HepG2 (cell line): Measurements from ENCODE around the gene SMIM14. TPM values are rescaled to one million over a fixed set of nuclear protein-coding genes. Genes with fewer than 3 reads are reported as not detected.

ENCODE experiments used
- CEBPG ChIP-seq: IDR thresholded peaks from 2 replicates; pipeline ENCODE4 v1.6.1; 2016
- CREM ChIP-seq, 2 experiments: sonication (generic) in 1 of 2; formaldehyde crosslinking in 1 of 2; IDR thresholded peaks; 2 replicates each; pipeline versions ENCODE4 v1.4.0 to v1.6.1; 2016 to 2020; ENCODE audit warnings: antibody characterized with exemption in 1 of 2, mild to moderate bottlenecking in 1 of 2, missing genetic modification reagents in 1 of 2
- HNF4G ChIP-seq, 2 experiments: sonication (generic) in 1 of 2; formaldehyde crosslinking in 1 of 2; IDR thresholded peaks; 2 replicates each; pipeline versions ENCODE4 v1.4.0 to v1.6.1; 2011 to 2020; ENCODE audit warnings: borderline replicate concordance in 2 of 2, low read depth in 2 of 2, mild to moderate bottlenecking in 2 of 2, low read length in 1 of 2, missing genetic modification reagents in 1 of 2, moderate library complexity in 1 of 2
- MAFG ChIP-seq: sonication (generic); formaldehyde crosslinking; IDR thresholded peaks from 2 replicates; pipeline ENCODE4 v1.5.1; 2020; ENCODE audit warnings: mild to moderate bottlenecking, missing genetic modification reagents
- MAZ ChIP-seq, 2 experiments: sonication (generic) in 1 of 2; formaldehyde crosslinking in 1 of 2; IDR thresholded peaks; 2 replicates each; pipeline versions ENCODE4 v1.5.0 to v1.6.1; 2012 to 2020; ENCODE audit warnings: low read depth in 2 of 2, mild to moderate bottlenecking in 2 of 2, borderline replicate concordance in 1 of 2, improper control_type of control experiment in 1 of 2, low read length in 1 of 2, missing genetic modification reagents in 1 of 2, moderate library complexity in 1 of 2
- MNT ChIP-seq: fragments of 450-650 bp; IDR thresholded peaks from 2 replicates; pipeline ENCODE4 v1.6.1; 2016
- RNF219 ChIP-seq: sonication (generic); formaldehyde crosslinking; IDR thresholded peaks from 2 replicates; pipeline ENCODE4 v1.5.0; 2020; ENCODE audit warnings: mild to moderate bottlenecking, missing genetic modification reagents
- STAT6 ChIP-seq: sonication (generic); formaldehyde crosslinking; IDR thresholded peaks from 2 replicates; pipeline ENCODE4 v1.4.0; 2020; ENCODE audit warnings: missing genetic modification reagents, mild to moderate bottlenecking, borderline replicate concordance
- THRA ChIP-seq: sonication (generic); formaldehyde crosslinking; IDR thresholded peaks from 2 replicates; pipeline ENCODE4 v1.4.0; 2020; ENCODE audit warnings: missing genetic modification reagents, borderline replicate concordance
- ZMYM3 ChIP-seq: sonication (generic); formaldehyde crosslinking; IDR thresholded peaks from 2 replicates; pipeline ENCODE4 v1.5.1; 2020; ENCODE audit warnings: mild to moderate bottlenecking, missing genetic modification reagents
- ZNF101 ChIP-seq: sonication (generic); formaldehyde crosslinking; IDR thresholded peaks from 2 replicates; pipeline ENCODE4 v1.4.0; 2020; ENCODE audit warnings: mild to moderate bottlenecking, low read depth, missing genetic modification reagents, borderline replicate concordance
- ZNF136 ChIP-seq: sonication (generic); formaldehyde crosslinking; IDR thresholded peaks from 2 replicates; pipeline ENCODE4 v1.8.1; 2022; ENCODE audit warnings: low read depth, mild to moderate bottlenecking, moderate library complexity, missing genetic modification reagents
- ZNF484 ChIP-seq: sonication (generic); formaldehyde crosslinking; IDR thresholded peaks from 2 replicates; pipeline ENCODE4 v1.5.1; 2020; ENCODE audit warnings: mild to moderate bottlenecking, low read depth, missing genetic modification reagents, borderline replicate concordance
- ZNF546 ChIP-seq: sonication (generic); formaldehyde crosslinking; conservative IDR thresholded peaks from 2 replicates; pipeline ENCODE4 v1.8.1; 2023; ENCODE audit warnings: mild to moderate bottlenecking, missing genetic modification reagents
- ZNF580 ChIP-seq: IDR thresholded peaks from 2 replicates; pipeline ENCODE4 v1.6.1; 2016; ENCODE audit warnings: low read depth, borderline replicate concordance
- ZNF639 ChIP-seq: conservative IDR thresholded peaks from 2 replicates; pipeline ENCODE4 v1.6.1; 2018; ENCODE audit warnings: missing genetic modification reagents
- polyA plus RNA-seq, 8 experiments: library from polyadenylated mRNA; depleted of rRNA in 3 of 8; stranded (reverse) in 7 of 8; unstranded in 1 of 8; fragments of >200 nt; fragmentation: Illumina TruSeq in 4 of 8; extraction: Trizol in 4 of 8; gene quantifications; 2 replicates each; pipeline versions ENCODE4 v1.2.1 to v1.2.3, GENCODE V29; 2011 to 2016; ENCODE audit warnings: low read depth in 4 of 8, missing spikeins in 1 of 8, mixed read lengths in 1 of 8; ENCODE audit not compliant: insufficient read depth in 1 of 8
- total RNA-seq, 5 experiments: library from RNA; depleted of rRNA; stranded (reverse); fragments of >200 nt; fragmentation: Illumina TruSeq; extraction: Trizol; gene quantifications; 2 replicates each; pipeline ENCODE4 v1.2.3, GENCODE V29; 2016; ENCODE audit warnings: low read depth in 1 of 5

The SMIM14 gene
- total and polyA plus RNA-seq, 2 of the 13 experiments (the other 11 are each of a cell fraction or from before 2014, with no cell fraction given): 16.3 to 28.1 TPM

- TF ChIP-seq THRA (CRISPR knock-in tag) (peak; percentile 45), MAFG (CRISPR knock-in tag) (0 out of 2 replicates have a peak, but pooled peaks have one; percentile 29), ZNF546 (CRISPR knock-in tag) (peak; percentile 55), RNF219 (CRISPR knock-in tag) (peak; percentile 88), ZNF580 (CRISPR knock-in tag) (peak; percentile 94), ZNF484 (CRISPR knock-in tag) (no peak), ZNF136 (CRISPR knock-in tag) (peak; percentile 99), ZNF101 (no peak), STAT6 (CRISPR knock-in tag) (0 out of 2 replicates have a peak, but pooled peaks have one; percentile 18), CREM (IDR thresholded peaks at IDR 0.05) (peak; percentile 51), CREM (CRISPR knock-in tag; IDR thresholded peaks at IDR 0.05) (peak; percentile 34; the same call in 1 of the 2 replicates), ZNF639 (CRISPR knock-in tag) (peak; percentile 81; the same call in 1 of the 2 replicates), MAZ (IDR thresholded peaks at IDR 0.05; ENCODE audit: borderline replicate concordance, low read depth, low read length) (peak; percentile 77; the same call in 1 of the 2 replicates), MAZ (CRISPR knock-in tag; IDR thresholded peaks at IDR 0.05; ENCODE audit: low read depth) (peak; percentile 94), ZMYM3 (peak; percentile 53; the same call in 1 of the 2 replicates), MNT (peak; percentile 60), CEBPG (CRISPR knock-in tag) (no peak), HNF4G (IDR thresholded peaks at IDR 0.05; ENCODE audit: borderline replicate concordance, low read depth, low read length) (peak; percentile 80; the same call in 1 of the 2 replicates), HNF4G (CRISPR knock-in tag; IDR thresholded peaks at IDR 0.05; ENCODE audit: borderline replicate concordance, low read depth) (peak; percentile 88)
These were observed 111.2 kb downstream of the SMIM14 start, which contains the start of gene UGDH (continued) for GRCh38 chr4:39527296-39528060.
